ENCODE data around the gene NFIB. TPM values are rescaled to one million over a fixed set of nuclear protein-coding genes. Genes with fewer than 3 reads are reported as not detected.

The NFIB gene
- total and polyA plus RNA-seq, 2 of the 13 experiments (the other 11 are each of a cell fraction or from before 2014, with no cell fraction given) = 0.98 to 4.6 TPM

DNA sequence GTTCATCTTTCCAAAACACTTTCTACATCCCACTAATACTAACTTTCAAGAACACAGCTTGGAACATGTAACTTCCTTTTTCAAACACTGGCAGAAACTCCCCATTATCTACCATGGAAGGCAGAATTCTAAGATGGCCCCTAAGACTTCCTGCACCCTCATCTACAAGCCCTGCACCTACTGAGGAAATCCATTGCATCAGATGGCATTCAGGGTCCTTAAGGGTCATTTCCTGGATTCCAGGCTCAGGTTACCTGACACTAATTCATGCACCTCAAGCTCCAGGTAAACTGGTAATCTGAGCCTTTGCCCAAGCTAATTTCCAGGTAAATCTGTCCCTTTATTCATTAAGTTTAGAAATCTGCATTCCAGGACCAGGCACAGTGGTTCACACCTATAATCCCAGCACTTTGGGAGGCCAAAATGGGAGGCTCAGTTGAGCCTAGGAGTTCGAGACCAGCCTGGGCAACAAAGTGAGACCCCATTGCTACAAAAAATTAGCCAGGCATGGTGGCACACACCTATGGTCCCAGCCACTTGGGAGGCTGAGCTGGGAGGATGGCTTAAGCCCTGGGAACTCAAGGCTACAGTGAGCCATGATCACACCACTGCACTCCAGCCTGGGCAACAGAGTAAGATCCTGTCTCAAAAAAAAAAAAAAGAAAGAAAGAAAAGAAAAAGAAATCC, 91.6 kb downstream of the NFIB start:
- no peaks in the 10 kb centered on the region for H3K36me3 ChIP-seq (replicated peaks in 1 of 2; ENCODE audit: control insufficient read depth in 1 of 2, insufficient read depth in 2 of 2, low read length in 2 of 2)
- no peaks in the 10 kb centered on the region for H4K20me1 ChIP-seq (ENCODE audit: insufficient read depth, low read length)
- H3K27ac ChIP-seq (ENCODE audit: extremely low read length, insufficient read depth, low read length) = no peak overlapping the region
- H3K4me2 ChIP-seq (ENCODE audit: low read depth, low read length) = no peak overlapping the region
- ATAC-seq (no peak), FAIRE-seq (no peak), DNase-seq (ENCODE audit: low spot score) (no peak)
- WGBS (ENCODE audit: low lambda C conversion rate) = 67% methylated on average over 1 of the region's 1 CpG
- H3K4me3 ChIP-seq (replicated peaks in 1 of 3; ENCODE audit: insufficient read depth in 1 of 3, low read depth in 2 of 3, low read length in 3 of 3) = no peak overlapping the region
- TF ChIP-seq ZNF713 (CRISPR knock-in tag; IDR thresholded peaks at IDR 0.05) (no peak), TCF7 (IDR thresholded peaks at IDR 0.05; ENCODE audit: low read depth) (no peak), REPIN1 (CRISPR knock-in tag; IDR thresholded peaks at IDR 0.05; ENCODE audit: borderline replicate concordance, low read depth) (no peak), IKZF5 (CRISPR knock-in tag; IDR thresholded peaks at IDR 0.05) (no peak), EZH2 (conservative IDR thresholded peaks at IDR 0.05; ENCODE audit: low read depth, low read length) (no peak), BHLHE40 (IDR thresholded peaks at IDR 0.05; ENCODE audit: low read length) (no peak), CHD4 (IDR thresholded peaks at IDR 0.05; ENCODE audit: borderline replicate concordance, low read length) (no peak), ZNF501 (CRISPR knock-in tag; IDR thresholded peaks at IDR 0.05) (no peak), ZNF609 (CRISPR knock-in tag; IDR thresholded peaks at IDR 0.05; ENCODE audit: borderline replicate concordance) (no peak), ZSCAN30 (CRISPR knock-in tag; IDR thresholded peaks at IDR 0.05) (no peak)
- TF ChIP-seq, protein P1, sequence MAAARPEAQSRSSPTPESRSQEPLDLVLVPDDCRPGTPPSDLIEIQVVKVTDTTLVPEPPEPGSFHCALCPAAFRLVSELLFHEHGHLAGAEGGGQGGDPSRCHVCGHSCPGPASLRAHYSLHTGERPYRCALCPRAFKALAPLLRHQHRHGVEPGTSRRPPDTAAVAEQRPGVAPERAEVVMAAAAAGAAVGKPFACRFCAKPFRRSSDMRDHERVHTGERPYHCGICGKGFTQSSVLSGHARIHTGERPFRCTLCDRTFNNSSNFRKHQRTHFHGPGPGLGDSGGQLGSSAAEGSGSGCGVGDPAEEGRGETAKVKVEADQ (CRISPR knock-in tag; IDR thresholded peaks at IDR 0.05; ENCODE audit: borderline replicate concordance) = no peak
- TF ChIP-seq, protein P2, sequence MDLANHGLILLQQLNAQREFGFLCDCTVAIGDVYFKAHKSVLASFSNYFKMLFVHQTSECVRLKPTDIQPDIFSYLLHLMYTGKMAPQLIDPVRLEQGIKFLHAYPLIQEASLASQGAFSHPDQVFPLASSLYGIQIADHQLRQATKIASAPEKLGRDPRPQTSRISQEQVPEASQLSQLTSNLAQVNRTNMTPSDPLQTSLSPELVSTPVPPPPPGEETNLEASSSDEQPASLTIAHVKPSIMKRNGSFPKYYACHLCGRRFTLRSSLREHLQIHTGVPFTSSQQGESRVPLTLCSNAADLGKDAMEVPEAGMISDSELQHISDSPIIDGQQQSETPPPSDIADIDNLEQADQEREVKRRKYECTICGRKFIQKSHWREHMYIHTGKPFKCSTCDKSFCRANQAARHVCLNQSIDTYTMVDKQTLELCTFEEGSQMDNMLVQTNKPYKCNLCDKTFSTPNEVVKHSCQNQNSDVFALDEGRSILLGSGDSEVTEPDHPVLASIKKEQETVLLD (CRISPR knock-in tag; IDR thresholded peaks at IDR 0.05; ENCODE audit: low read depth) = no peak
- TF ChIP-seq, protein P3, sequence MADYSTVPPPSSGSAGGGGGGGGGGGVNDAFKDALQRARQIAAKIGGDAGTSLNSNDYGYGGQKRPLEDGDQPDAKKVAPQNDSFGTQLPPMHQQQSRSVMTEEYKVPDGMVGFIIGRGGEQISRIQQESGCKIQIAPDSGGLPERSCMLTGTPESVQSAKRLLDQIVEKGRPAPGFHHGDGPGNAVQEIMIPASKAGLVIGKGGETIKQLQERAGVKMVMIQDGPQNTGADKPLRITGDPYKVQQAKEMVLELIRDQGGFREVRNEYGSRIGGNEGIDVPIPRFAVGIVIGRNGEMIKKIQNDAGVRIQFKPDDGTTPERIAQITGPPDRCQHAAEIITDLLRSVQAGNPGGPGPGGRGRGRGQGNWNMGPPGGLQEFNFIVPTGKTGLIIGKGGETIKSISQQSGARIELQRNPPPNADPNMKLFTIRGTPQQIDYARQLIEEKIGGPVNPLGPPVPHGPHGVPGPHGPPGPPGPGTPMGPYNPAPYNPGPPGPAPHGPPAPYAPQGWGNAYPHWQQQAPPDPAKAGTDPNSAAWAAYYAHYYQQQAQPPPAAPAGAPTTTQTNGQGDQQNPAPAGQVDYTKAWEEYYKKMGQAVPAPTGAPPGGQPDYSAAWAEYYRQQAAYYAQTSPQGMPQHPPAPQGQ (CRISPR knock-in tag; IDR thresholded peaks at IDR 0.05; ENCODE audit: borderline replicate concordance) = no peak
- in situ Hi-C loops (cut with HindIII; ENCODE audit: extremely low pct_ligation_motif_present, low pct_unique_long_range_greater_than_20kb) (no loop called here), intact Hi-C loops (cut with micrococcal nuclease; ENCODE audit: unreplicated experiment) (no loop called here)
- no peaks in the 10 kb centered on the region for H3K79me2 ChIP-seq (ENCODE audit: insufficient read depth, low read length)
- H3K9ac ChIP-seq (ENCODE audit: insufficient read depth, low read depth, low read length) = no peak overlapping the region
- no peaks in the 10 kb centered on the region for H3K4me1 ChIP-seq (ENCODE audit: insufficient read depth, low read length)
- no peak overlapping the region for H2AFZ ChIP-seq (ENCODE audit: low read length)
- H3K9me3 ChIP-seq (ENCODE audit: low read length) = no peaks in the 10 kb centered on the region
- ChIA-PET POLR2A (no interaction called here), CTCF (ENCODE audit: low intra/inter-chr PET ratio, low total read pairs) (no interaction called here)
- BruUV-seq (replicated peaks) = no TSS peak
- H3K27me3 ChIP-seq (ENCODE audit: control insufficient read depth in 1 of 2, insufficient read depth in 2 of 2, low read length in 2 of 2) = no peaks in the 10 kb centered on the region

All from HepG2 (cell line).